EL (cell line): ENCODE data around the gene CLTCL1.

ENCODE experiments used
- DNase-seq: peaks from one replicate; pipeline ENCODE4 v3.0.0-alpha.2; 2016

Gene CLTCL1

DNA sequence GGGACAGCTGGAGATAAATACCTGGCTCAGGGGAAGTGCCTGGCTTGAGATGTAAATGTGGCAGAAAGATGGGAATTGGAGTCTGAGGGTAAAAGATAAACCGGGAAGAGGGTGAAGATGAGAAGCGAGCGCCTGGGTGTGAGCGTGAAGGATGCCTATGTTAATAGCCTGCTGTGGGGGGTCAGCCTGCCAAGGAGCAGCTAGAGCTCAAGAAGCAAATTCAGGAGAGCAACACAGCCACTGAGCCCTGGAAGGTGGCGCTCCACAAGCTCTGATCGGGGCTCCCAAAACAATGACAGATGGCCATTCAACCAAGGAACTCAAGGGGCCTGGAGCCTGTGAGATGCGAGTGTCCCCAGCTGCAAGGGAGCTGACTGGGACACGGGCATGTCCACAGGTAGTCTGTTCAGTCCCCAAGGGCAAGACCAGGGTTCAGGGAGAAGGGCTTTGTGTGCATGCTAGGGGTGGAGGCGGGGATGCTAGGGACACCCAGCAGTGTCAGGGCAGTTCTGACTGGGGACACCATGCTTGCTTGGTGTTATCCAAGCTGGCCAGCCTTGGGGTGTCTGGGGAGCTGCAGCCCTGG, 144.2 kb downstream of the CLTCL1 start:
- no peak for DNase-seq

DNA sequence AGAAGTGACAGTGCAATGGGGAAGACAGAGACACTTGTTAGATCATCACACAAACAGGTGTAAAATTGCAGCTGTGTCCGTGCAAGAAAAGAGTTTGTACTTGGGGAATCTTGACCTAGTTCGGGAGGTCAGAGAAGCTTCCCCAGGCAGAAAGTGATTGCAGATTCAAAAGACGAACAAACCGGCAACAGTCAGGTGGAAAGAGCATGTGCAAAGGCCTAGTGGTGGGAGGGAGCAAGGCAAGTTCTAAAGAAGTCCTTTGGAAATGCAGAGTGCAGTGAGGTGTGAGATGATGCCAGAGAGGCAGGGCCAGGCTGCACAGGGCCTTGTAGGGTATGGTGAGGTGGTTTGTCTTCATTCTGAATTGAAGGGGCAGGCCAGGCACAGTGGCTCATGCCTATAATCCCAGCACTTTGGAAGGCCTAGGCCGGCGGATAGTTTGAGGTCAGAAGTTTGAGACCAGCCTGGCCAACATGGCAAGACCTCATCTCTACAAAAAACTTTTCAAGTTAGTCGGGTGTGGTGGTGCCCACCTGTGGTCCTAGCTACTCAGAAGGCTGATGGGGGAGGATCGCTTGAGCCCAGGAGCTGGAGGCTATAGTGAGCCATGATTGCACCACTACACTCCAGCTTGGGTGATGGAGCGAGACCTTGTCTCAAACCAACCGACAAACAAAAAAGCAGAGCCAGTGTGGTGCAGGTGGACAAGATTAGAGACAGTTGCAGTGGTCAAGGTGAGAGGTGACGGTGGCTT, 145.1 kb downstream of the CLTCL1 start:
- no peak for DNase-seq

DNA sequence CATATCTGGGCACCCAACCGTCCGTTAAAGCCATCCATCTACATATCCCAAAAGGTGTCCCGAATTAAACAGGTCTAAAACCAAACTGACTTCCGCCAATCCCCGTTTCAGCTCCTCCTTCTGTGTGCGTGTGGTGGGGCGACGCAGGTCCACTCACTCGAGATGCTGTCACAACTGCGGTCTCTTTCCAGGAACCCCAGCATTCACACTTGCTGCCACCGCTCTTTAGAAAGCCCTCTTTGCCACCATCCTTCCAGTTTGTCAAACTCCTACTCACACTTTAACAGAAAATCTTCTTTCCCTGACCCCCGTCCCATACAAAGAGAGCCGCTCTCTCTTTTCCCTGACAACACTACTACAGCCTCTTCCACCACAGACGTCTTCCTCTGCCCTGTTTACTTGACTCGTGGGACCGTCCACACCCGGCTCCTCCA, 147.5 kb downstream of the CLTCL1 start:
- DNase-seq, result no peak

DNA sequence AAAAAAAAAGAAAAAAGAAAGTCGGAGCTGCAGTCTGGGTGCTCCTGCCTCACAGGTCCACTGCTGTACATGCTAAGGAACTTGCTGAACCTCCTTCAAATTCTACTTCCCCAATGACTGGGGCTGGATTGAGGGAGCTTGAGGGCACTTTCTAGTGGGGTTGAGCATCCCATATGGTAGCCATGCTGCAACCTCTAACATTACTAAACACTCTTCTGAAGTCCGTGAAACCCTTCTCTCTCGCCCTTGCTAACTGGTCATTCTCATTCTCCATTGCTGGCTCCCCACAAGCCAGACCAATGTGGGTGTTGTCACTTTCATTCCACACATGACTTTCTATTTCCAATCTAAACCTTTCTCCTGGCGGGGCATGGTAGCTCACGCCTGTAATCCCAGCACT, 148.3 kb downstream of the CLTCL1 start:
- no peak for DNase-seq

DNA sequence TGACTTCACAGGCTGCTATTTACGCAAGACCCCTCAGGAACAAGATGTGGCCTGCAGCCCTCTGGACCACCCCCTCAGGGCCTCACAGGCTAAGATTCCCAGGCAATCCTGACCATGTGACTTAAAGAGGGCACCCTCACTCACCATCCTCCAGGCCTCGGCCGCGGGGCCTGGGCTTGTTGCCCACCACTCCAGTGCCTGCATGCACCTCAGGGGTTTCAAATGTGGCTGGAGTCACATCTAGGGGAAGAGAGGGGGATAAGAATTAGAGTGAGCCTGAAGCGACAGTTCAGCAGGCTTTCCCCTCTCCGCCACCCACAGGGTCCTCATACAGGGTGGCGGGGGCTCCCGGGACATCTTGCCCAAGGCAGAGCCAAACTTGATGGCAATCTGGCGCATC, 149.1 kb downstream of the CLTCL1 start:
- DNase-seq, result no peak

DNA sequence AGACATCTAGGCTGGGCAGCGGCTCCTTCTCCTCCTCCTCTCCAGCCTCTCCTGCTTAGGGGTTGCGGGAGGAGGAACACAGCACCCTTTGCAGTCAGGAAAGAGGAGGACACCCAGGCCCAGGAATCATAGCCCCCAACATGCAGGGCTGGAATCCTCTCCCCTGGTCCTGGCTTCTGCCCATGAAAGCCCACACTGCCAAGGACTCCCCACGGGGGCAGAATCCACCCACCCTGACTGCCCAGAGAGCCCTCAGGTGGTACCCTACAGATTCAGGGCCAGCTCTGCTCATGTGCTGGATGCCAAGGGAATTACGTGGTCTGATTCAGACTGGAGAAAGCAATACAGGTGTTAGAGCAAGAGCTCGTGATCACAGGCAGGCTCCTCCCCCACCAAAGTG, 151.5 kb downstream of the CLTCL1 start:
- DNase-seq, result no peak

DNA sequence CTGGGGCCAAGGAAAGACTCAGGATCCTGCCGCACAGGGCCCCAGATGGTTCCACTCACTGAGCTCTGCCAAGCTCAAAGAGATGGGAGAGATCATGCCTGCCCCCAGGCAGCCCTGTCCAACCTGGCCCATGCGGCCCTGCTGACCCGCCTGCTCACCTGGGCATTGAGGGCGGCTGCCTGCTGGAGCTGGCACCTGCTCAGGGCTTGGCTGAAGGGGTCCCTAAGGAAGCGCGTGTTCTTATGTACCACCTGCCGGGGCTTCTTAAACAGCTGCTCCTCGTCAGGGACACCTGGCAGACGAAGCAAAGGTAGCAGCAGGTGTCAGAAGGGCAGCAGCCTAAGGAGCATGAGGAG, 152.5 kb downstream of the CLTCL1 start:
- no peak for DNase-seq

DNA sequence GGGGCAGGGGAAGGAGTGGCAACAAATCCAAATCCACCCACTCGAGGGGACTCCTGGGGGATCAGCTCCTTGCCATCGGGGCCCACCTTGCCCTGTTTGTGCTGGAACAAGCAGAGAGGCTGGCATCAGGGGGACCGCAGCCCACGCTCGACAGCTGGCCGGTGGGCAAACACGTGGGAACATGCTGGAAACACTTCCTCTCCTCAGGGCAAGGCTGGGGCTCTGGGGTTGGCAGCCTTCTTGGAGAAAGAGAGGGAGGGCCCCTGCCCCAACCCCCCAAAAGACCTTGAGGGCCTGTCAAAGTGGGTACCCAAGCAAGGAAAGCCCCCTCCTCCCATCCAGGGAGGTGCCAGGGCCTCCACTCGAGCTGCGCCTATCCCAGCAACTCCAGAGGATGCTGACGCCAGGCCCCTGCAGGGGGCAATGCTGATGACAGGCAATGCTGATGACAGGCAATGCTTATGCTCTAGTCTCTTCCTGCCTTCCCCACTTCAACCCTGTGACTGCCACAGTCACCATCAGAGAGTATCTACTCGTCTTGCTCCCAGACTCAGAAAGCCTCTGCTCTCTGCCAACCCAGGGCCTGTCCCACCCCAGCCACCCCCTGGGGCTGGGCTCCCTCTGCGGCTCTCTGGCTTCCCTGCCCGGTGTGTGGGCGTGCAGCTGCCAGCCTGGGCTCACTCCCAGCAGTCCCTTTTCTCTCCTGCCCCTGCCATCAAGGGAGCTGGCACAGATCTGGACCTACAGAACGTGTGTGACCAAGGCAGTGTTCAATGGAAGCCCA, 153.1 kb downstream of the CLTCL1 start:
- DNase-seq, result no peak

DNA sequence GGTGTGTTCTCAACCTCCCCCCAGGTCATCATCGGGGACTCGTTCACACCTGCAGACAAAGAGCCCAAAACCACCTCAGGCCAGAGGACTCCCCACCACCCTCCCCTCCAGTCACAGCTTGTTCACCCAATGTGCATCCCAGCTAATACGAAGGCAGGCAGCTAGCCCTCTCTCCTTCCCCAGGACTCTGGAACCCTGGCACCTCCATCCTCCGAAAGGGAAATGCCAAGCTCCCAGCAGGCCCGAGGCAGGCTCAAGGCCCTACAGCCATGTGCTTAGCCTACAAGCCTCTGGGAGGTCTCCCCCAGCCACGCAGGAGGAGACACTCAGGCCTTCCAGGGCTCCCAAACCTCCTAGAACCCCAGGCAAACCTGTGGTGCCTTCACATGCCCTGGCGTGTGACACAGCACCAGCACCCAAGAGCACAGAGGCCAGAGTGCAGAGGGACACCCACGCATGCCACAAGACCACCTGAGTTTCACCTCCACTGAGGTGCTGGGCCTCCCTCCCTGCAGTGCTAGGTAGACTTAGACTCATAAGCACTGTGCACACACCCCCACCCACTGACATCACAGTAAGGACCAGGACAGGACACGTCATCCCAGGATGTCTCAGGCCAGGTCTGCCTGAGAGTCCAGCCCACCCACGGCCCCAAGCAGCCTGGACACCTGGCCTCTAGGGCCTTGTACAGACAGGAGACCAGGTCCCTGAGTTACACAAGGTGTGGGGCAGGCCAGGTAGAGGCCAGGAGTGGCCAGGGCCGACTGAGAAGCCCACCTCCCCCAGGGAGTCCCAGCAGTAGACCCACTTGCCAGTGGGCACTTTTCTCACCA, 153.9 kb downstream of the CLTCL1 start:
- DNase-seq, result no peak

DNA sequence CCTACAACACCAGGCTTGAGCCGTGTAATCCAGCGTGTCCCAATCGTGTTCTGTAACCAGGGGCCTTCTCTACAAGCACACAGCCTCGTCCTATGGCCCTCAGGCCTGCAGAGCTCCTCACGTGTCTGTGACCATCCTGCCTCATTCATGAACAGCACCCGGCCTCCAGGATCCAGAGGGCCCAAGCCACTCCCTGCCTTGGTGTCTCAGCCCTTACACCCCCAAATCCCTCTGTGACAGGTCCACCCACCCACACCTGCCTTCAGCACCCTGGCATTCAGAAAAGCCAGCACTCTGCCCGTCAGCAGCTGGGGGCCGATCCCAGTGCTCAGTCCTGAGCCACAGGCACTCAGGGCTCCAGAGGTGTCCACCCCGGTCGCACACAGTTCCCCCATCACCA, 154.6 kb downstream of the CLTCL1 start:
- no peak for DNase-seq

DNA sequence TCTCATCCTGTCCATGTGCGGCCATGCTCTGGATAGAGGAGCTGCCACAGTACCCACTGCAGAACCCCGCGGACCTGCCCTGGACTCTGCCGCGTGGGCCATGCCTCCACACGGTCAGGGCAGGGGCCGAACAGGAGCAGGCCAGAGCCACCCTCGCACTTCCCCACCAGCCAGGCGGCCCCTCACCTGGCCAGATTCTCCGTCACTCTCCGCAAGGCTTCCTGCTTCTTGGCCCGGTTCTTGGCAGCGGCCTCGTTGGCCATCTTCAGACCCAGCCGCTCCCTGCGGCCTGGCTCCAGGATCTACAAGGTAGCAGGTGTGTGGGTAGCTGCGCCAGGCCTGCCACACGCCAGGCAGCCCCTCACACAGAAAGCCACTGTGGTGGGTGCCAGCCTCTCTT, 156.6 kb downstream of the CLTCL1 start:
- DNase-seq, result no peak

DNA sequence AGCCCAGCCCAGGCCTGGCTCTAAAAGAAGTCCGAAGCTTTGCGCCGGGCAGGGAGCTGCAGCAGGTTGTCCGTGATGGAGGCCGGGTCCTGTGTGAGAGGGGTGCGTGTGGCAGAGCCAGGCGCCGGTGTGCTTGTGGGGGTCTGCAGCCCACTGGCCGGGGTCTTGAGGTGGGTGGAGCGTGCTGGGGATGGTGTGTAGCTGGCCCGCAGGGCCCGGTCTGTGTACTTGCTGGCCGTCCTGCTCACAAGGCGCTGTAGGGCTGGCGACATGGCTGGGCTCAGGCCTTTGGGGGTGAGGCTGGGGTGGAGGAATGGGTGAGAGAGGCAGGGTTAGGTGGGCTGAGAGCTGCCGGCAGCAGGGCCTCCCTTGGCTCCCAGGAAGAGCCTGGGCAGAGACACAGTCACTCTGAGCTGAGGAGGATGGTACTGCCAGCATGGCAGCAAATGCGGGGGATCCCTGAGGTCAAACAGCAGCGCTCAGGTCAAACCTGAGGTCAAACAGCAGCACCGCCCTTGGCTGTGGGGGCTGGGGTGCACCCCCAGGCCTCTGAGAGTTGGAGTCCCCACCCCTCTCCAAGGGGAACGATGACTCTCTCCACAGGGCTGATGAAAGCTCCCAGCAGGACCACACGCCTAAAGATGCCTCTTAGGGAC, 157.2 kb downstream of the CLTCL1 start:
- DNase-seq, result no peak

DNA sequence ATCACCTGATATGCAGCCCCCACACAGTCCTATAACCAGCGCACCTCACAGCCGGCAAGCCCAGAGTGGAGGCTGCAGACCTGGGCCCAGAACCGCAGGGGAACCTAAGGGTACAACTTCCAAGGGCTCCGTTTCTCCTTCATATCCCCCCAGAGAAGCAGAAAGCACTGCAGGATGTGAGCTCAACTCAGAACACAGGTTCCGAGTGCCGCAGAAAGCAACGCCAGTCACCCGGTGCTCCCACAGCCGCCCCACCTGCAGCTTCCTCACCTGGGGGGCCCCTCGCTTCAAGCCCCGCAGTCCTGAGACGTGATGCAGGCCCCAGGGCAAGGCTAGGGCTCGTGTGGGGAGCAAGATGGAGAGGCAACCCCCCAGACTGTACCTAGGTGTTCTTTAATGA, 158.0 kb downstream of the CLTCL1 start:
- no peak for DNase-seq

DNA sequence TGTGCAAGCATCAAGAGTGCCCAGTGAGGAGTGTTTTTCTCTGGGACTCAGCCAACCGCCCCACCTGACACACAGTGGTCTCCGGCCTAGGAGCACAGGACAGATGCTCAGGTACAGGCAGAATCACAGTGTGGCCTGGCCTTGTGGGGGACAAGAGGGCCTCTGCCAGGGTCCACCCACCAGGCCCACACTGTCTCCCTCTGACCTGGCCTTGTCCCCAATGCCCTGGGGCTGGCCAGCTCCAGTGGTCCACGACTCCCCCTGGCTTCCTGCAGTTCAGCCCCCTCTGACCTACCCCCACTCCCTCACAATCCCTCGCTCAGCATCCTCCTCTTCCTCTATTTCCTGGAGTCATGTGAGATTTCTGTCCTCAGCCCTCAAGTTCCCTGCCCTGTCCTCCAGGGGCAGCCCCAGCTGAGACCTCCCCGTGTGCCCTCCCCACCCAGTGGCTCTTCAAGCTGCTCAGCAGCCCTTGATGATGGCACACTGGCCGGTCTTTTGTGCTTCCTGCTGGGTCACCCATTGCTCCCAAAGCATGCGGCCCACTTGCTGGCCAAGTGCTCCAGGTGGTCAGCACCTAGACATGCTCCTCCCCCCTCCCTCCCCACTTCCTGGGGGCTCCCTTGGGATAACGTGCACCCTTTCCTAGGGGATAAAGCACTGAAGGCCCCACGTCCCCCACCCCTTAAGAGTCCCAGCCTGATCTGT, 158.7 kb downstream of the CLTCL1 start:
- no peak for DNase-seq

DNA sequence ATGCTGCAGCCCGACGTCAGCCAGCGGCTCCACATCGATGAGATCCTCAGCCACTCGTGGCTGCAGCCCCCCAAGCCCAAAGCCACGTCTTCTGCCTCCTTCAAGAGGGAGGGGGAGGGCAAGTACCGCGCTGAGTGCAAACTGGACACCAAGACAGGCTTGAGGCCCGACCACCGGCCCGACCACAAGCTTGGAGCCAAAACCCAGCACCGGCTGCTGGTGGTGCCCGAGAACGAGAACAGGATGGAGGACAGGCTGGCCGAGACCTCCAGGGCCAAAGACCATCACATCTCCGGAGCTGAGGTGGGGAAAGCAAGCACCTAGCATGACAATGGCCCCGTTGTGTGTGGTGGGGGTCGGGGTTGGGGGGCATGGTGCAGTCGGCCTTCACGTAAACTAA, 159.4 kb downstream of the CLTCL1 start:
- no peak for DNase-seq

DNA sequence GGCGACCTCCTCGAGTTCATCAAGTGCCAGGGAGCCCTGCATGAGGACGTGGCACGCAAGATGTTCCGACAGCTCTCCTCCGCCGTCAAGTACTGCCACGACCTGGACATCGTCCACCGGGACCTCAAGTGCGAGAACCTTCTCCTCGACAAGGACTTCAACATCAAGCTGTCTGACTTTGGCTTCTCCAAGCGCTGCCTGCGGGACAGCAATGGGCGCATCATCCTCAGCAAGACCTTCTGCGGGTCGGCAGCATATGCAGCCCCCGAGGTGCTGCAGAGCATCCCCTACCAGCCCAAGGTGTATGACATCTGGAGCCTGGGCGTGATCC, 159.9 kb downstream of the CLTCL1 start:
- no peak for DNase-seq

DNA sequence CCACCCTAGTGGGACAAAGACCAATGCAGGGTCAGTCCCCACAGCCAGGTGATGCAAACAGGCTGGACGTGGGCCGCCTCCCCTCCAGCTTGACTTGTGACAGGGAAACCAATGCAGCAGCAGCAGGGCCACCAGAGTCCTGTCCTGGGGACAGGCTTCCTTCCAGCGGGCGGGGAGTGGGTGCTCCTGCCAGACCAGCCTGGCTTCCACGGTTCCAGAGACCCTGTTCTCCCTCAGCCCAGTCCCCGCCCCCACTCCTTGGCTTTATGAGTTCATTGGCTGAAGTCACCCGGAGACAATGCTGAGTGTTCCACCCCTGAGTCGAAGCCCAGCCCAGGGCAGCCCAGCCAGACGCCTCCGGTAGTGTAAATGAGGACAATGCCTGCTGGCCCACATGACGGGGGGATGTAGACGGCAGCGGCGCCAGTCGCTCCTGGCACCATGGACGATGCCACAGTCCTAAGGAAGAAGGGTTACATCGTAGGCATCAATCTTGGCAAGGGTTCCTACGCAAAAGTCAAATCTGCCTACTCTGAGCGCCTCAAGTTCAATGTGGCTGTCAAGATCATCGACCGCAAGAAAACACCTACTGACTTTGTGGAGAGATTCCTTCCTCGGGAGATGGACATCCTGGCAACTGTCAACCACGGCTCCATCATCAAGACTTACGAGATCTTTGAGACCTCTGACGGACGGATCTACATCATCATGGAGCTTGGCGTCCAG, 160.4 kb downstream of the CLTCL1 start, which contains the start of gene TSSK2:
TSSK2 (plus strand) TSS at position 350 of the 726 bp plus-strand sequence; CDS start at position 442, 92 bp downstream.
- no peak for DNase-seq

DNA sequence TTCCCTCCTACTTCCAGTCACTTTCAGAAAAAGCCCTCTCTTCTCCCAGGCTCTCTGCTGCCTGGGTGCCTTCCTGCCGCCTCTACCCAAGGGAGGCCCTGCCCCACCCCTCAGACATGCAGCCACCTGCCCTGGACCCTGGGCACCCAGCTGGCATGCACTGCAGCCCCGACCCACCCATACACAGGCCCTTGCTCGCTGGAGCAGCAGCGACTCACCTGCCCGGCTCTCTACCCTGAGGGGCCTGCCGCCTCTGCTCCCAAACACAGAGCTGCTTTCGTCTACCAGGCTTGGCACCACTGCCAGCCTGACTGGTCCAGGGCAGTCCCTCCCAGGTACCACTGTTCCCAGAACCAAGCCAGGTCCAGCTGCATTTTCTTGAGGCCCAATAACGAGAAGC, 161.6 kb downstream of the CLTCL1 start:
- no peak for DNase-seq
